GM12891 (cell line): ENCODE results near the gene PLCB1.

Source experiments
- DNase-seq: peaks from one replicate; pipeline ENCODE4 v3.0.0; 2011; ENCODE audit warnings: low spot score; ENCODE audit not compliant: insufficient read length
- FAIRE-seq: peaks from 2 replicates; lab custom pipeline; 2011; peaks lifted over from hg19 to GRCh38; lab: Jason Lieb, UNC
- PAX5 ChIP-seq: IDR thresholded peaks from 2 replicates; pipeline ENCODE4 v1.6.1; 2011; ENCODE audit warnings: low read length, moderate library complexity, mild to moderate bottlenecking; ENCODE audit not compliant: insufficient read depth, severe bottlenecking
- POLR2A ChIP-seq: IDR thresholded peaks from 2 replicates; pipeline ENCODE4 v1.6.1; 2011; ENCODE audit warnings: low read depth, low read length, control low read depth
- POLR2AphosphoS5 ChIP-seq: IDR thresholded peaks from 2 replicates; pipeline ENCODE4 v1.6.1; 2011; ENCODE audit warnings: low read depth, low read length, control low read depth
- POU2F2 ChIP-seq: IDR thresholded peaks from 2 replicates; pipeline ENCODE4 v1.6.1; 2011; ENCODE audit warnings: low read depth, mild to moderate bottlenecking, control low read depth, low read length, moderate library complexity
- SPI1 ChIP-seq: IDR thresholded peaks from 2 replicates; pipeline ENCODE4 v1.6.1; 2011; ENCODE audit warnings: low read depth, low read length, control low read depth
- TAF1 ChIP-seq: IDR thresholded peaks from 2 replicates; pipeline ENCODE4 v1.6.1; 2011; ENCODE audit warnings: low read depth, low read length, control low read depth

PLCB1 gene

DNA sequence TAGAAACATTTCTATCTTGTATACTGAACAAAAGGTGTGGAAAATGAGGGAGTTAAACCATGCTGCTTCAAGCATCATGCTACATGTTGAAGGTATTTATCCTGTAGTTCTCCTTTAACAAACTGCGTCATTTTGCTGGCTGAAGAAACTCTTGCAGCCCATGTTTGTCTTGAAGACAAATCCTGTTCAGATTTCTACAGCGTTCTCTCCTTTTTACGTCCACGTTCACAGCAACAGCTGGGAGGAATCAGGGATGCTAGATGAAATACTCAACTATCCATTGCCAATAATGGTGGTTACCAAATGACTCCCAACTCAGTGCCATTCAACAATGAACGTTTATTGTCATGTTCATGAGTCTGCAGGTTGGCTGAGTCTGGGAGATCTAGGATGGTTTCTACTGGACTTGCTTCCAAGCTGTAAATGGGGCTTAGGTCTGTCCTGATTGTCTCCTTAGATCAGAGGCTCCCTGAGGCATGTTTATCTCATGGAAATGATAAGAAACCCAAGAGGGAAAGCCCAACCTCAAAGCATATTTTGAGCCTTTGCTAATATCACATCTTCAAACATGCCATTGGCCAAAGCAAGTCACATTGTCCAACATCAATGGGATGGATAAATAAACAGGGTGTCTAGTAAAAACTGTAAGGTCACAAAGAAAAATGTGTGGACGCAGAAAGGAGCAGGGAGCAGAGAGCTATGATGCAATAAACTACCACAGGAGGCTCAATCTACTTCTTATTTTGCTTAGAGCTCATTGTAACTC is 2.7 kb upstream of the PLCB1 start:
- TF ChIP-seq TAF1 (no peak), POU2F2 (no peak), PAX5 (no peak), POLR2AphosphoS5 (no peak), SPI1 (no peak), POLR2A (no peak)
- FAIRE-seq = no peak

DNA sequence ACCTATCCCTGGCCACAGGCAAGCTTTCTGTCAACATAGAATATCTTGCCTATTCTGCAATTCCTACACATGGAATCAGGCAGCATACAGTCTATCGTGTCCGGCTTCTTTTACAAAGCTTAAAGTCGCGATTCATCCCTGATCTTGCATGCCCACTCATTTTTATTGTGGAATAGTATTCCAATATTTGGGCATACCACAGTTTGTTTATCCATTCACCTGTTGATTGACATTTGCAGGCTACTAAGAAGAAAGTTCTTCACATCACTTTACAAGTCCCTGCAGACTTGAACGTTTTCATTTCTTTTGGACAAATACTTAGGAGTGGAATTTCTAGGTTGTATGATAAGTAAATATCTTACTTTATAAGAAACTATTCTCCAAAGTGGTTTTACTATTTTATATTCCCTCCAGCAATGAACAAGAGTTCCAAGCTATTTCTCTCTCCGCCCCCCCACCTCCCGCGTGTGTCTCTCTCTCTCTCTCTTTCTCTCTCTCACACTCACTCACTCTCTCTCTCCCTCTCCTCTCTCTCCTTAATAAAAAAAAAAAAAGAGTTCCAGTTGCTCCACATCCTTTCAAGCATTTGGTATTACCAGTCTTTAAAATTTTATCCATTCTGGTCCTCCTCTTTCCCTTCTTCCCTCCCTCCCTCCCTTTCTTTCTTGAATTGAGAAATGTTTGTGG is 1.1 kb upstream of the PLCB1 start:
- DNase-seq (no peak), FAIRE-seq (no peak)
- TF ChIP-seq SPI1 (no peak), POLR2A (no peak), TAF1 (no peak), PAX5 (no peak), POU2F2 (no peak), POLR2AphosphoS5 (no peak)

More for the DNA sequence above, 2.7 kb upstream of the PLCB1 start:
- DNase-seq = no peak

DNA sequence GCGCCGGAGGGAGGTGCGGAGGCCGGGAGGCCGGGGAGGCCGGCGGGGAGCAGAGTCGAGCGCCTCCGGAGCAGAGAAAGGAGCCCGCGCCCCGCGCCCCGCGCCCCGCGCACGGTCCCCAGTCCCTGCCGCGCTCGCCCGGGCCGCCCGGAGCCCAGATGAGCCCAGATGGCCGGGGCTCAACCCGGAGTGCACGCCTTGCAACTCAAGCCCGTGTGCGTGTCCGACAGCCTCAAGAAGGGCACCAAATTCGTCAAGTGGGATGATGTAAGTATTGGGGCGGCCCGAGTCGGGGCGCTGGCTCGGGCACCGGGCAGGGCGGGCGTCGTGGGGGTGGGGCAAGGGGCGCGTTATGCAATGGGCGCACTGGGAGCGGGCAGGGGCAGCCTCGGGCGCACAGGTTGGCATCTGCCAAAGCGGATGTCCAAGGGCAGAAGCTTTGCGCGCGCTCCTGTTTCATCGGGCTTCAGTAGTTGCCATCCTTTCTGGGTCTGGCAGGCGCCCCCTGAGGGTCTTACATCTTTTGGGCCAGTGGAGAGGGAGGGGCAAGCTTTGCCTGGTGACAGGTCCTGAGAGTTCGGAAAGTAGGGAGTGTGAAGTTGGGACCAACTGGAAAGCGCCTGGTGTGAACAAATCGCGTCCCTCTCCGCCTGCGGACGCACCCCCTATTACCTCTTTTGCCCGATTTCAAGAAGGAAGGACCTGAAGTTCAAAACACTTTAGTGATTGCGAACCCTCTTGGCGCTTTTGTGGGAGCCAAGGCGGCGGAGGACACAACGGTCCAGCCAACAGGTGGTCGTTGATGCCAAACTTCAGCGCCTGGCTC is 631 bp downstream of the PLCB1 start:
- DNase-seq (no peak), FAIRE-seq (no peak)
- no peak for TF ChIP-seq SPI1
- no peak for TF ChIP-seq TAF1
- no peak for TF ChIP-seq POU2F2
- TF ChIP-seq PAX5 = no peak
- TF ChIP-seq POLR2AphosphoS5 = no peak
- TF ChIP-seq POLR2A = no peak

DNA sequence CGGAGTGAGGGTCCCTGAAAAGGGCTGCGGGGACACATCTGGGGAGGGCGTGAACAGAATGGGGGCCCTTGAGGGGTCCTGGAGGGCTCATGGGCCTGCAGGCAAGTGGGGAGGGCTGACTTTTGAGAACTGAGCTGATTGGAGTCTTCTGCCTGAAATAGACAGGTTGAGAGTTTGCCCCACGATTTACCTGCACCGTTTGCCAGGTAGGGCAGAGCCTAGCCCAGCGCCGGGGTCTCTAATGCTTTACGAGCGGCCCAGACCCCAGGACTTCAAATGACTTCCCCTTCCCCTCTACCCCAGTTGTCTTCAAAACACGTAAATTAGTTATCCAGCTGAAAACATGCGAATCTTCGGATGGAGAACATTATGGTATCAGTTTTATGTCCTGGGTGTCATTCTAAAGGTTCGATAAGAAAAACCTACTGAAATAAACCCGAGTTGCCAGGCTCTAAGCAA is 1.3 kb downstream of the PLCB1 start:
- no peak for FAIRE-seq
- DNase-seq = no peak
- TF ChIP-seq POLR2AphosphoS5 (no peak), TAF1 (no peak), PAX5 (no peak), SPI1 (no peak), POU2F2 (no peak), POLR2A (no peak)

DNA sequence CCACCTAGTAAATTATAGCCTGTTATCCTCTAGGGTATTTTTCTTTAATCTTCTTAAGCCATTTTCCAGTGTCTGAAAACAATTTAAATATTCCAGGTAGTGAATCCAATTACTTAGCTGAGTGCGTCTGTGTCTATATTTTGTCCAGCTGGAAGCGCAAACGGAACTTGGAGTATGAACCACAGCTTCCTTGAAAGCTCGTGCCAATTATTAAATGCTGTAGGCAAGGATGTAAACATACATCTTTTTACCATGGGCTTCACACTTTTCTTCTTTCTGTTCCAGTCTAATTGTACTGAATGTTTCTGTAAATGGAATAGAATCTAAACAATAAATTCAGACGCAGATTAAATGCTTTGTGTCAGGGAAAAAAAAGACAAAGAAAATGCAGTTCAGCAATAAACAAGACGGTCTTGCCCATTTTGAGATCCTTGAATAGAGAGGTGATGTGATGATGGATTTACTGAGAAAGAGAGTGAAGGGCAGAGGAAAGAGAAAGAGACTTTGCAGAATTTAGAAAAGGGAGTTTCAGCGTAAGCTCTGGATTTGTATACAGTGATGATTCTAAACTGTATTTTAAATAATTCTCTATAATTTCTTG is 1.9 kb downstream of the PLCB1 start:
- FAIRE-seq (no peak), DNase-seq (no peak)
- TF ChIP-seq TAF1 = no peak
- TF ChIP-seq POLR2A = no peak
- TF ChIP-seq POLR2AphosphoS5 = no peak
- TF ChIP-seq PAX5 = no peak
- no peak for TF ChIP-seq SPI1
- no peak for TF ChIP-seq POU2F2

DNA sequence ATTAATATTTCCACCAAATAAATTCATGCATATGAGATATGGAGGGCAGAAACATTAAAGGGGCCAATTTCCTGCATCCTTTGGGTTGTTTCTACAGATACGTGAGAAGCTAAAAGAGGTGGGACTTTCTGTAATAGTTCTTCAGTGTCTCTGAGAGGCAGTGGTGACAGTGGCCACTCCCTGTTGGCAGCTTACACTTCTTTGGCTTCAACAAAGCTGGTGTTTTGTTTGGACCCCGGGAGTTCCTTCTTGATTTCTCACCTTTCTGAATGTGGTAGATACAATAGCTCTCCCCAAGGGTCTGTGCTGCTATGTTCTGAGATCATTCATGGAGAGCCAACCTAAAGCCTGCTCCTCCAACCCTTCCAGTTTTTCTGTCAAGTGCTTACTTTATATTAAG is 7.8 kb downstream of the PLCB1 start:
- no peak for FAIRE-seq
- no peak for TF ChIP-seq TAF1
- no peak for TF ChIP-seq PAX5
- TF ChIP-seq POU2F2 = no peak
- no peak for TF ChIP-seq SPI1
- TF ChIP-seq POLR2AphosphoS5 = no peak
- no peak for TF ChIP-seq POLR2A
- no peak for DNase-seq

DNA sequence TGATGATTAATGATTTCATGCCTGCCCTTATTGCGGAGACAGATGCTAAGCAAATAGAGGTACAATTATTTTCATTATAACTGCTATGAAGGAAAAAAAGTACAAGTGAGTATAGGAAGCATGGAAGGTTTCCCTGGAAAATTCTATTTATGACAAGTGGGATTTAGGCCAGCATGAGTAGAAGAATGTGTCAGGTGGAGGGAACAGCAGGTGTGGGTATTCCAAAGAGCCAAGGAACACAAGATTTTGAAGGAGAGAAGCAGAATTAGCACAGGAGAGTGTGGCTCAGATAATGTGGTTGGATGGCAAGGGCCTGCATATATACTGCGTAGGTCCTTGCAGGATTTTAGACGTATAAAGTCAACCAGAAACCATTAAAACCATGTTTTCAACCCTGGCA is 11.4 kb downstream of the PLCB1 start:
- no peak for FAIRE-seq
- TF ChIP-seq POU2F2 (no peak), POLR2A (no peak)

DNA sequence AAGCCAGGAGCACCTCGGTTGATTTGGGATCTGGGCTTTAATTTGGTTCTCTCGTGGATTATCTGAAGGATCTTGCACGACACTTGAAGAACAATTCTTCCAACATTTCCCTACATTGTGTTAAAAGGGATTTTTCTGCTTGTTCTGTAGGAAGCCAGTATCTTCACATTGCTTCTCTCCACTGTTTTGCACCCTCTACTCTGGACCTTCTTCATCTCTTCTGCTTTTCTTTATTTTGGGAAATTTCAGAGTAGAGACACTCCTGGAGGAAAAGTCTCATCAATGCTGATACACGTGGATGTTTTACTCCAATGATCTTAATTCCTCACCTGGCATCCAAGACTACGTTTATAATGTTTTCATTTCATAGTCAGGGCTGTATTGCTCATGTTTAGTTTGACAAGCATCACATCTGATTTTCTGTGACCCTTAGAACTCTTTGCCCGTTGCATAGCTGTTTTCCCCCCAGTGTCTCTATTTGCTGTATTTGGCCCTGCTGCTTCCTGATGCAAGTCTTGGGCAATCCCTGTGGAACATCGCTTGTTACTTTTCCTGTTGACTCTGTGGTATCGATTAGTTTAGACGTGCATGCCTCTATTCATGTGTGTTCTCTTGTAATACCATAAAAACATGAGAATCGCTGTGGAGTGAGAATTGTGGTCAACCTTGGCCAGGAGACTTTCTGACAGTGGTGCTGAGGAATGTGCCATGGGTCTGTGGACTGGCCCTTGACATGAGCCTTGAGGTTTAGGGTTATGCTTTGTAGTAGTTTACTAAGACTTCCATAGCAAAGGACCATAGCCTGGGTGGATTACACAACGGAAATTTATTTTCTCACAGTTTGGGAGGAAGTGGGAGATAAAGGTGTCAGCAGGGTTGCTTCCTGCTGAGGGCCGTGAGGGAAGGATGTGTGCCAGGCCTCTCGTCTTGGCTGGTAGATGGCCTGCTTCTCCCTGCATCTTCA is 12.5 kb downstream of the PLCB1 start:
- DNase-seq (no peak), FAIRE-seq (no peak)
- no peak for TF ChIP-seq POLR2AphosphoS5
- no peak for TF ChIP-seq POLR2A
- TF ChIP-seq PAX5 = no peak
- no peak for TF ChIP-seq POU2F2
- TF ChIP-seq SPI1 = no peak
- TF ChIP-seq TAF1 = no peak

More for the DNA sequence above, 11.4 kb downstream of the PLCB1 start:
- DNase-seq = no peak
